ENCODE measurements around the gene SNAP23. TPM values are rescaled to one million over a fixed set of nuclear protein-coding genes. Genes with fewer than 3 reads are reported as not detected.

SNAP23 gene
- total and polyA plus RNA-seq, 2 of the 8 experiments (the other 6 are each of a cell fraction or from before 2014, with no cell fraction given), result 58.0 to 72.8 TPM

DNA sequence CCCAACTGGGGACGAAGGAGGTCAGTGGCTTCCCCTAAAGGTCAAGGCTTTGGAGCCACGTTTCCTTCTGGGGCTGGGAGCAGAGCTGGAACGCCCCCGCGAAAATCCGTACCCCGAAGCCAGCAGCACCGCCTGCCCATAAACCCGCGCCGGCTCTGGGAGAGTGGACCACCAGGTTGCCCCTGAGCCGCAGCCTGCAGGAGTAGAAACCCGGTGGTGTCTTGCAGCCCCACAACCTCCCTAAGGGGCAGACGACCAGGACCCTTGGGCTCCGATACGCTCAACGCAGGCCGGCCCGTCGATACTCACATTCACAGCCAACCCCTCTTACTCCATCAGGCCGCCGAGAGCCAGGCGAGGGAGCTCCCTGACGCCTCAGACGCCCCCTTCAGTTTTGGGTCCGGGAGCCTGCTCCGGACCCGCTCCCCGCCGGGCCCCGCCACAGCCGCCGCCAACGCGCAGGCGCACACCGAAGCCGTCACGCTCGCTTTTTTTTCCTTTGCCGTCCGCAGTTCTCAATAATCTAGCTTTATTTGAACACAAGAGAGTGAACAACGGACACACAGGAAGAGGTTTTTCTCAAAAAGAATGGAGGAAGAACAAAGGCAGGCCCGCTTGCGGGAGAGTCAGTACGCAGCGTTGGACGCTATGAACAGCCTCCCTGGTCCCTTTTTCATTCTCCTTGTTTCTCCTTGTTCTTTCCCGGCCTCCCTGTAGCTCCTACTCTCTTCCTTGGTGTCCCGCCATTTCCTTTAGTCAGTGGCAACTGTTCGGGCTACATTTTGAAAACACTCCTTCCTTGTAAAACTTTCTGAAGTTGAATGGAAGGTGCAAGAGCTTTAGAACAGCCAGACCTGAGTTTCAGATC lies 4.5 kb upstream of the SNAP23 start, which contains the start of gene ZNF106 (continued):
- TF ChIP-seq NANOG (IDR thresholded peaks at IDR 0.05; ENCODE audit: insufficient read depth, low read depth, low read length, poor library complexity, severe bottlenecking) (no peak), CHD1 (IDR thresholded peaks at IDR 0.05; ENCODE audit: low read depth, low read length) (no peak), GTF2F1 (IDR thresholded peaks at IDR 0.05; ENCODE audit: borderline replicate concordance, low read depth, low read length) (no peak), TCF12 (IDR thresholded peaks at IDR 0.05; ENCODE audit: low read depth, low read length) (no peak), HDAC2 (IDR thresholded peaks at IDR 0.05; ENCODE audit: borderline replicate concordance in 1 of 2, low read depth in 2 of 2, low read length in 2 of 2) (peak; percentile 37 to 58; a peak in 2 of 4 replicates), SP4 (IDR thresholded peaks at IDR 0.05; ENCODE audit: low read length) (0 out of 2 replicates have a peak, but pooled peaks have one; percentile 39), RXRA (IDR thresholded peaks at IDR 0.05; ENCODE audit: insufficient read depth, low read depth, low read length) (no peak), SIN3A (conservative IDR thresholded peaks at IDR 0.05 in 1 of 2, IDR thresholded peaks at IDR 0.05 in 1 of 2; ENCODE audit: low read depth in 1 of 2, low read length in 2 of 2) (peak; percentile 65 to 66; a peak in 3 of 4 replicates), SP2 (IDR thresholded peaks at IDR 0.05; ENCODE audit: low read length) (no peak), SIRT6 (IDR thresholded peaks at IDR 0.05; ENCODE audit: low read length) (no peak), CTCF (IDR thresholded peaks at IDR 0.05; ENCODE audit: control extremely low read depth in 1 of 3, insufficient read depth in 1 of 3, low read depth in 1 of 3, low read length in 3 of 3) (peak in 2 of 3 experiments; percentile 9 to 29; a peak in 2 of 4 replicates), GABPA (IDR thresholded peaks at IDR 0.05; ENCODE audit: borderline replicate concordance, insufficient read depth, low read length) (0 out of 2 replicates have a peak, but pooled peaks have one; percentile 12), PHF8 (conservative IDR thresholded peaks at IDR 0.05; ENCODE audit: low read depth, low read length) (peak; percentile 79), RFX5 (IDR thresholded peaks at IDR 0.05; ENCODE audit: borderline replicate concordance, low read depth, low read length) (no peak), TAF7 (optimal IDR thresholded peaks at IDR 0.05; ENCODE audit: borderline replicate concordance, low read depth, low read length) (no peak)
- TF ChIP-seq, protein P1, sequence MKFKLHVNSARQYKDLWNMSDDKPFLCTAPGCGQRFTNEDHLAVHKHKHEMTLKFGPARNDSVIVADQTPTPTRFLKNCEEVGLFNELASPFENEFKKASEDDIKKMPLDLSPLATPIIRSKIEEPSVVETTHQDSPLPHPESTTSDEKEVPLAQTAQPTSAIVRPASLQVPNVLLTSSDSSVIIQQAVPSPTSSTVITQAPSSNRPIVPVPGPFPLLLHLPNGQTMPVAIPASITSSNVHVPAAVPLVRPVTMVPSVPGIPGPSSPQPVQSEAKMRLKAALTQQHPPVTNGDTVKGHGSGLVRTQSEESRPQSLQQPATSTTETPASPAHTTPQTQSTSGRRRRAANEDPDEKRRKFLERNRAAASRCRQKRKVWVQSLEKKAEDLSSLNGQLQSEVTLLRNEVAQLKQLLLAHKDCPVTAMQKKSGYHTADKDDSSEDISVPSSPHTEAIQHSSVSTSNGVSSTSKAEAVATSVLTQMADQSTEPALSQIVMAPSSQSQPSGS (IDR thresholded peaks at IDR 0.05; ENCODE audit: low read length), result peak; percentile 62; the same call in 1 of the 2 replicates
- TF ChIP-seq, protein P2, sequence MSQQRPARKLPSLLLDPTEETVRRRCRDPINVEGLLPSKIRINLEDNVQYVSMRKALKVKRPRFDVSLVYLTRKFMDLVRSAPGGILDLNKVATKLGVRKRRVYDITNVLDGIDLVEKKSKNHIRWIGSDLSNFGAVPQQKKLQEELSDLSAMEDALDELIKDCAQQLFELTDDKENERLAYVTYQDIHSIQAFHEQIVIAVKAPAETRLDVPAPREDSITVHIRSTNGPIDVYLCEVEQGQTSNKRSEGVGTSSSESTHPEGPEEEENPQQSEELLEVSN (IDR thresholded peaks at IDR 0.05), result no peak

Measured in H1 (cell line).